HG02943 (cell line): ENCODE results near the gene TGFBR3.
A peak's percentile ranks its signal among the peaks of the same experiment; 100 is the strongest.

Experiments used
- ATAC-seq: cut with Tn5 transposase; IDR thresholded peaks from one replicate; pipeline ENCODE4 v1.9.1; 2021; ENCODE audit warnings: mild to moderate bottlenecking, low read depth, moderate library complexity; ENCODE audit not compliant: unreplicated experiment

The TGFBR3 gene

GRCh38 chr1:91805311-91805801, 80.6 kb downstream of the TGFBR3 start:
- ATAC-seq: no peak

GRCh38 chr1:91804546-91805023, 81.4 kb downstream of the TGFBR3 start:
- peak; percentile 9 for ATAC-seq

GRCh38 chr1:91803847-91804545, 82.0 kb downstream of the TGFBR3 start:
- ATAC-seq: peak; percentile 58

- no peak for ATAC-seq
Observed at GRCh38 chr1:91803123-91803522, 82.8 kb downstream of the TGFBR3 start.

- no peak for ATAC-seq
Observed at GRCh38 chr1:91801496-91802115, 84.3 kb downstream of the TGFBR3 start.

- no peak for ATAC-seq
Observed at GRCh38 chr1:91799863-91800262, 86.1 kb downstream of the TGFBR3 start.

GRCh38 chr1:91799159-91799558, 86.8 kb downstream of the TGFBR3 start:
- no peak for ATAC-seq

- no peak for ATAC-seq
Observed at GRCh38 chr1:91798740-91799139, 87.2 kb downstream of the TGFBR3 start.

GRCh38 chr1:91798241-91798648, 87.7 kb downstream of the TGFBR3 start:
- ATAC-seq: no peak

GRCh38 chr1:91797164-91797563, 88.8 kb downstream of the TGFBR3 start:
- ATAC-seq: no peak

GRCh38 chr1:91796390-91796654, 89.6 kb downstream of the TGFBR3 start:
- no peak for ATAC-seq

GRCh38 chr1:91795591-91796389, 90.2 kb downstream of the TGFBR3 start:
- no peak for ATAC-seq

GRCh38 chr1:91793877-91794276, 92.1 kb downstream of the TGFBR3 start:
- no peak for ATAC-seq

- no peak for ATAC-seq
Observed at GRCh38 chr1:91793189-91793588, 92.8 kb downstream of the TGFBR3 start.

GRCh38 chr1:91792489-91793071, 93.4 kb downstream of the TGFBR3 start:
- no peak for ATAC-seq

- no peak for ATAC-seq
Observed at GRCh38 chr1:91791691-91792488, 94.1 kb downstream of the TGFBR3 start.

GRCh38 chr1:91791103-91791502, 94.8 kb downstream of the TGFBR3 start:
- no peak for ATAC-seq

- no peak for ATAC-seq
Observed at GRCh38 chr1:91790392-91790791, 95.6 kb downstream of the TGFBR3 start.

- ATAC-seq: no peak
Observed at GRCh38 chr1:91789273-91789997, 96.5 kb downstream of the TGFBR3 start.

- ATAC-seq: no peak
Observed at GRCh38 chr1:91787919-91788318, 98.0 kb downstream of the TGFBR3 start.
